GM13976 (cell line): Measurements from ENCODE around the gene CCDC83.

Experiments
- DNase-seq: peaks from one replicate; pipeline ENCODE4 v3.0.0; 2012; ENCODE audit warnings: low spot score
- in situ Hi-C: fragments of 300-500 bp; cut with MboI; formaldehyde crosslinking; loops from one replicate; pipeline ENCODE4 v1.12.0; 2022; ENCODE audit warnings: low sequenced_read_pairs, mixed read lengths, inconsistent platforms; ENCODE audit not compliant: unreplicated experiment
- TF ChIP-seq, protein P1 (sequence below): IDR thresholded peaks from 2 replicates; pipeline ENCODE4 v1.5.1; 2012; ENCODE audit warnings: borderline replicate concordance, mild to moderate bottlenecking; ENCODE audit not compliant: insufficient read depth; ENCODE audit errors: extremely low read depth, missing control alignments, control extremely low read depth

Gene CCDC83

DNA sequence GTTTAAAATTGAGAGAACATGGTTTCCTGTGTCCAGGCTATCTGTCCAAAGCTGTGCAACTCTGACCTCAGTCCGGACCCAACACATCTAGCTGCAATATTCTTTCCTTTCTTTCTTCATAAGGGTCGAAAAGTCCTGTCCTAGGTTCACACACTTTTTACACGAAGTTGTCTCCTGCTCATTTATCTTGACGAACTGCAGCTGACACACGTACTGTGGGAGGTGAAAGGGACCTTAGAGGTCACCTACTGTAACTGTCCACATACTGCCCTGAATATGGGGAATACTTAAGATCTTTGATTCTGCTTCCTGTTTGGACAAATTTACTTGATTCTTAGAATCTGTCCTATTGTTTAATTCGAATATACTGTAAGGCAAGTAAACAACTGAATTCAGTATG, 105.9 kb downstream of the CCDC83 start:
- no peak for DNase-seq
- in situ Hi-C loops, result no loop called here
- TF ChIP-seq, protein P1, sequence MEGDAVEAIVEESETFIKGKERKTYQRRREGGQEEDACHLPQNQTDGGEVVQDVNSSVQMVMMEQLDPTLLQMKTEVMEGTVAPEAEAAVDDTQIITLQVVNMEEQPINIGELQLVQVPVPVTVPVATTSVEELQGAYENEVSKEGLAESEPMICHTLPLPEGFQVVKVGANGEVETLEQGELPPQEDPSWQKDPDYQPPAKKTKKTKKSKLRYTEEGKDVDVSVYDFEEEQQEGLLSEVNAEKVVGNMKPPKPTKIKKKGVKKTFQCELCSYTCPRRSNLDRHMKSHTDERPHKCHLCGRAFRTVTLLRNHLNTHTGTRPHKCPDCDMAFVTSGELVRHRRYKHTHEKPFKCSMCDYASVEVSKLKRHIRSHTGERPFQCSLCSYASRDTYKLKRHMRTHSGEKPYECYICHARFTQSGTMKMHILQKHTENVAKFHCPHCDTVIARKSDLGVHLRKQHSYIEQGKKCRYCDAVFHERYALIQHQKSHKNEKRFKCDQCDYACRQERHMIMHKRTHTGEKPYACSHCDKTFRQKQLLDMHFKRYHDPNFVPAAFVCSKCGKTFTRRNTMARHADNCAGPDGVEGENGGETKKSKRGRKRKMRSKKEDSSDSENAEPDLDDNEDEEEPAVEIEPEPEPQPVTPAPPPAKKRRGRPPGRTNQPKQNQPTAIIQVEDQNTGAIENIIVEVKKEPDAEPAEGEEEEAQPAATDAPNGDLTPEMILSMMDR, result no peak

DNA sequence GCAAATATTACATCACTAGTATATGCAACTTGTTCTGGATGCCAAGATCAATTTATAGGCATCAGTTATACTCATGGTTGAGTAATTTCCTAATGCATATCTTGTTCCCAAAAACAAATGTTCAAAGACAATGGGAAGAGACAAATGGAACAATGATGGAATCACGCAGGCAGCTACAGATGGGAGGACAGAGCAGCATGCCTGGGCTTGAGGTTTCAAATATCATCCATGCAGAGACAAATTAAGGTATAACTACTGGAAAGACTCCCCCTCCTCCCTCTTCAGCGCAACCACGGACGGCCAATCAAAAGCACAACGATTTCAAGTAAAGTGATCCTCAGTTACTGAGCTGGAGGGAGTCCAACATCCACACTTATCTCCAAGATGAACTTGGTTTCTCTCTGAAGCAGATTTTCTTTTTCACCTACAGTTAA, 106.8 kb downstream of the CCDC83 start:
- no peak for DNase-seq
- in situ Hi-C loops, result no loop called here
- TF ChIP-seq, protein P1, result no peak

DNA sequence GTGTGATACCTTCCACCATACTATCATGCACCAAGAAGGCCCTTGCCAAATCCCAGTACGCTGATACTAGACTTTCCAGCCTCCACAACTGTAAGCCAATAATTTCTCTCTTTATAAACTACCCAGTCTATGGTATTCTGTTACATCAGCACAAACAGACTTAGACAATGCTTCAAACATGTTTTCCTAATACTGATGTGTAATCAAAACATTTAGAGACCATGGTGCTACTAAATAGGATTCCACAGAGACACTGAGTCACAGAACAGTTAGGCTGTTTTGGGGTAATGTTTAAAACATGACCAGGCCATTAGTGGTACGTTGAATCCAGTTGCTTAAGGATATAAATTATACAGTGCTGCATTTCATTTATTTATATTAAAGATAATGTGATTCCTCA, 110.0 kb downstream of the CCDC83 start:
- DNase-seq, result no peak
- in situ Hi-C loops, result no loop called here
- TF ChIP-seq, protein P1, result no peak

DNA sequence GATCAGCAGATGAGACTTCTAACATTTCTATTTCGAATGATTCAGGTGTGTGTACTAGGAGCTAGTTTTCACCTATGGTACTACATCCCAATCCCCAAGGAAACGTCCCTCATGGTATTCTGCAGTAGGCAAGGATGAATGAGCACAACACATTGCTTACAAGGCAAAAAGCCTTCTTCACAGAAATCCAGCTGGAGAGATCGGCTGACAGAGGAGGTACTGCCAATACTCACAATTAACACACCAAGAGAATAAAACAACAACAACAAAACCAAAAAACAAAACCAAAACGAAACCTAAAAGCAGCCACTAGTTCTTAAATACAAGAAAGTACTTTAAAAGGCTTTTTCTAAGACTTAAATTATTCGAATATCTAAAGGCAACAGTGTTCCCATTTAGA, 112.3 kb downstream of the CCDC83 start:
- TF ChIP-seq, protein P1, result no peak
- no peak for DNase-seq
- in situ Hi-C loops, result no loop called here
